Skeletal muscle tissue (tissue), 5 donors: ENCODE data around the gene DNAAF8. TPM values are rescaled to one million over a fixed set of nuclear protein-coding genes. Genes with fewer than 3 reads are reported as not detected.

Experiments
- H3K27ac ChIP-seq: one replicate; pipeline ENCODE4 v1.7.0; 2013; ENCODE audit warnings: mild to moderate bottlenecking, low read depth, low read length, inconsistent platforms
- H3K27me3 ChIP-seq, 3 donors: one replicate each; pipeline ENCODE4 v1.7.0; 2013; ENCODE audit warnings: low read length in 3 of 3; ENCODE audit not compliant: control insufficient read depth in 3 of 3, insufficient read depth in 3 of 3
- H3K36me3 ChIP-seq, 3 donors: one replicate each; pipeline ENCODE4 v1.7.0; 2013; ENCODE audit warnings: low read length in 3 of 3; ENCODE audit not compliant: control insufficient read depth in 3 of 3, insufficient read depth in 3 of 3
- H3K4me1 ChIP-seq, 3 donors: one replicate each; pipeline ENCODE4 v1.7.0; 2013; ENCODE audit warnings: low read length in 3 of 3, mild to moderate bottlenecking in 3 of 3; ENCODE audit not compliant: control insufficient read depth in 3 of 3, insufficient read depth in 3 of 3
- H3K4me3 ChIP-seq, 3 donors: one replicate each; pipeline ENCODE4 v1.7.0; 2013; ENCODE audit warnings: low read length in 3 of 3
- H3K9ac ChIP-seq, 3 donors: one replicate each; pipeline ENCODE4 v1.7.0; 2013; ENCODE audit warnings: low read length in 3 of 3, mild to moderate bottlenecking in 3 of 3, moderate library complexity in 2 of 3, low read depth in 1 of 3
- H3K9me3 ChIP-seq, 3 donors: one replicate each; pipeline ENCODE4 v1.7.0; 2013; ENCODE audit warnings: low read length in 3 of 3; ENCODE audit not compliant: control insufficient read depth in 3 of 3
- small RNA-seq: library from RNA; depleted of rRNA; stranded (forward); fragments of <200 nt; gene quantifications from one replicate; pipeline ENCODE3, GENCODE V24; 2014
- total RNA-seq: library from RNA; depleted of rRNA; stranded (reverse); fragments of >200 nt; gene quantifications from one replicate; pipeline ENCODE4 v1.2.3, GENCODE V29; 2014
- donor health status: Osteomylitis.

The DNAAF8 gene
- total RNA-seq, 1 donor from 2014 or later = 0.52 TPM

- H3K27me3 ChIP-seq = no peaks in the 10 kb centered on the region
- H3K4me3 ChIP-seq = no peak overlapping the region
- H3K9ac ChIP-seq = no peak overlapping the region
- H3K9me3 ChIP-seq = no peaks in the 10 kb centered on the region
- H3K4me1 ChIP-seq = peaks cover 14 to 17% (median 15%) of the 10 kb centered on the region in 3 donors
- no peak overlapping the region for H3K27ac ChIP-seq
- peaks cover 20 to 26% (median 21%) of the 10 kb centered on the region in 3 donors for H3K36me3 ChIP-seq
These were observed 64.1 kb downstream of the DNAAF8 start for GRCh38 chr16:4798456-4798855.

Small RNA genes lying within 50 kb of the gene (small RNA-seq; reads per million reads assigned to genes)
- gene RF00017 = not detected

Other genes starting within 250 kb of the DNAAF8 start
- gene CDIP1, start 195.8 kb upstream of the DNAAF8 start, total RNA-seq = 7.8 TPM
- 0.52 TPM for gene C16orf96, start 178.2 kb upstream of the DNAAF8 start, total RNA-seq
- gene UBALD1, start 119.6 kb upstream of the DNAAF8 start, total RNA-seq = 1.0 TPM
- 16.2 TPM for gene MGRN1, start 109.7 kb upstream of the DNAAF8 start, total RNA-seq
- 28.2 TPM for gene NUDT16L1, start 41.0 kb upstream of the DNAAF8 start, total RNA-seq
- gene ANKS3, start 266 bp upstream of the DNAAF8 start, total RNA-seq = 15.1 TPM
- 6.8 TPM for gene ZNF500, start 32.6 kb downstream of the DNAAF8 start, total RNA-seq
- not detected for gene SEPTIN12, start 53.8 kb downstream of the DNAAF8 start, total RNA-seq
- not detected for gene SMIM22, start 60.8 kb downstream of the DNAAF8 start, total RNA-seq
- 13.0 TPM for gene ROGDI, start 68.1 kb downstream of the DNAAF8 start, total RNA-seq
- gene GLYR1, start 112.8 kb downstream of the DNAAF8 start, total RNA-seq = 25.1 TPM
- 11.0 TPM for gene UBN1, start 112.9 kb downstream of the DNAAF8 start, total RNA-seq
- gene PPL, start 202.6 kb downstream of the DNAAF8 start, total RNA-seq = 1.6 TPM
- gene SEC14L5, start 223.8 kb downstream of the DNAAF8 start, total RNA-seq = 1.0 TPM